Fibroblast of skin of right quadriceps (primary cell): Measurements from ENCODE around the gene ABHD2.
"Not testable (repeated sequence)": the region's sequence is repeated elsewhere in the genome, so short reads cannot be mapped to it uniquely, and the experiment has no call there.

Experiments
- DNase-seq: peaks from one replicate; pipeline ENCODE4 v3.0.0-alpha.2; 2013

ABHD2 gene

DNA sequence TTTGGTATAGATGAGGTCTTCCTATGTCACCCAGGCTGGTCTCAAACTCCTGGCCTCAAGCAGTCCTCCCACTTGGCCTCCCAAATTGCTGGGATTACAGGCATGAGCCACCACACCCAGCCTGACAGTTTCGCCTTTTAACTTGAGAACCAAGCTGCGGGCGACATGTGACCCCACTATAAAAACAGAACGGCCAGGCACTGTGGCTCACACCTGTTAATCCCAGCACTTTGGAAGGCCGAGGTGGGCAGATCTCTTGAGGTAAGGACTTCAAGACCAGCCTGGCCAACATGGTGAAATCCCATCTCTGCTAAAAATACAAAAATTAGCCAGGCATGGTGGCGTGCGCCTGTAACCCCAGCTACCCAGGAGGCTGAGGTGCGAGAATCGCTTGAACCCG lies 52.9 kb downstream of the ABHD2 start:
- DNase-seq = not testable (repeated sequence)

GRCh38 chr15:89141885-89142284 lies 53.6 kb downstream of the ABHD2 start:
- no peak for DNase-seq

DNA sequence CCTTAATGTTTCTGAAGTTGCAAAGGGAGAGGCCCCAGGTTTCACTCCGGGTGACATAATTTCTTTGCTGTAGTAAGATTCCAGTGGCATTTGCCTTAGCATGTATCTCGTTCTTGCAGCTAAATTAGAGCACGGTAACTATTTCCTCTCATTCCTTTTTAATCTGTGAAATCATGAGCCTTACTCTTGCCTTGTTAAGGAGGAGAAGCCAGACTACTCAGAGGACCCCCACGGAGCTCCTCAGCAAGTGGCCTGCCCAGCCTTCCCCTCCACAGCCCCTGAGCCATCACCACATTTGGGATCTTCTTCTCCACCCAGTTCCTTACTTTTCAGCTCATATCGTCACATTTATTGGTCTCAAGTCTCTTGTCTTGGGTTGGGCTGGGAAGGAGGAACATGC lies 54.2 kb downstream of the ABHD2 start:
- DNase-seq = peak; percentile 8

DNA sequence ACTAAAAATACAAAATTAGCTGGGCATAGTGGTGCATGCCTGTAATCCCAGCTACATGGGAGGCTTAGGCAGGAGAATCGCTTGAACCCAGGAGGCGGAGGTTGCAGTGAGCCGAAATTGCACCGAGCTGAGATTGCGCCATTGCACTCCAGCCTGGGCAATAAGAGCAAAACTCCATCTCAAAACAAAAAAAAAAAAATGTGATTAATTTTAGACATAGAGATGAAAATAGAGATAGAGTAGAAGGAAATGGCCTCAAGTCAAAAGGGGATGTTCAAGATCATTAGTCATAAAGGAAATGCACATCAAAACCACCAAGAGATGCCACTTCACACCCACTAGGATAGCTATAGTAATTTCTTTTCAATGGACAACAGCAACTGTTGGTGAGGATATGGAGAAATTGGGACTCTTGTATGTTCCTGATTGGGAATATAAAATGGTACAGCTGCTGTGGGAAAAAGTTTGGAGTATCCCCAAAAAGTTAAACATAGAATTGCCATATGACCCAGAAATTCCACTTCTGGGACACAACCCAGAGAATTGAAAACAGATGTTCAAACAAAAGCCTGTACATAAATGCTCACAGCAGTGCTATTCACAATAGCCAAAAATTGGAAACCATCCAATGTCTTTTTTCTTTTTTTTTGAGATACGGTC lies 55.4 kb downstream of the ABHD2 start:
- DNase-seq = peak; percentile 93

DNA sequence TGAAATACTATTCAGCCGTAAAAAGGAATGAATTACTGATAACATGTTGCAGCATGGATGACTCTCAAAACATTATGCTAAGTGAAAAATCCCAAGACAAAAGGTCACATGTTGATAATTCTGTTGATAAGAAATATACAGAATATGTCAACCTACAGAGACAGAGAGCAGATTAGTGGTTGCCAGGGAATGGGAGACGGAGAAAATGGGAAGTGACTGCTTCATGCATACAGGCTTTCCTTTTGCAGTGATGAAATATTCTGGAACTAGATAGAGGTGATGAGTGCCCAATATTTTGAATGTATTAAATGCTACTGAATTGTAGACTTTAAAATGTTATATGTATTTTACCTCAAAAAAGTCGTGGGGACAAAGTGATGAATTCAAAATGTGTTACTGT lies 56.2 kb downstream of the ABHD2 start:
- no peak for DNase-seq

DNA sequence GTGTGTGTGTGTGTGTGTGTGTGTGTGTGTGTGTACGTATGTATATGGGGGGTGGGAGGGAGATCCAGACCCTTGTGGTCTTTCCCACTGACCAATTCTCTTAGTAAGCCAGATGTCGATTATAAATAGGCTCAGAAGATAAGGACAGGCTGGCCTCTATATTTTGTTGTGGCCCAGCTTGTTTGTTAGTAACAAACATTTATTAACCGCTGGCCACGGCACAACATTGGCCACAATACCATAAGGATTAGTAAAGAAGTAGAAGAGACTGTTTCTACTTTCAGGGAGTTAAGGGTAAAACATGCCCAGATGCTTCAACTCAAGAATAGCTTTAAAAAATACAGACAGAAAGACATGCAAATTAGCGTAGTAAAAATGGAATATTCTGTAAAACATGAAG lies 58.1 kb downstream of the ABHD2 start:
- no peak for DNase-seq

DNA sequence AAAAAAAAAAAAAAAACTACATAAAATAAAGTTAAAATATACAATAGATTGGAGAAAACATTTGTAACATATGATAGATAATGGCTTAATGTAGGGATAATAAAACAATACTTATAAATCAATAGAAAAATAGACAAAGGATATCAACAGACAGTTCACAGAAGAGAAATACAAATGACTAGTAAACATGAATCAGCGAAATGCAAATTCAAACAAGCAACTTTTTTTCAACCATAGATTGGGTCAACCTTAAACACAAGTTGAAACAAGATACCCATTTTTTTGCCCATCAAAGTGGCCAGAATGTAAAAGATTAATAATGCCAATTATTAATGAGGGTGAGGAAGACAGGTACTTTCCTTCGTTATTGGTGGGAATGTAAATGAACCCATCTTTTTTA lies 59.9 kb downstream of the ABHD2 start:
- DNase-seq = no peak

- no peak for DNase-seq
Measured at GRCh38 chr15:89149501-89150101, 61.3 kb downstream of the ABHD2 start.

GRCh38 chr15:89150287-89150686 lies 62.0 kb downstream of the ABHD2 start:
- DNase-seq = no peak

DNA sequence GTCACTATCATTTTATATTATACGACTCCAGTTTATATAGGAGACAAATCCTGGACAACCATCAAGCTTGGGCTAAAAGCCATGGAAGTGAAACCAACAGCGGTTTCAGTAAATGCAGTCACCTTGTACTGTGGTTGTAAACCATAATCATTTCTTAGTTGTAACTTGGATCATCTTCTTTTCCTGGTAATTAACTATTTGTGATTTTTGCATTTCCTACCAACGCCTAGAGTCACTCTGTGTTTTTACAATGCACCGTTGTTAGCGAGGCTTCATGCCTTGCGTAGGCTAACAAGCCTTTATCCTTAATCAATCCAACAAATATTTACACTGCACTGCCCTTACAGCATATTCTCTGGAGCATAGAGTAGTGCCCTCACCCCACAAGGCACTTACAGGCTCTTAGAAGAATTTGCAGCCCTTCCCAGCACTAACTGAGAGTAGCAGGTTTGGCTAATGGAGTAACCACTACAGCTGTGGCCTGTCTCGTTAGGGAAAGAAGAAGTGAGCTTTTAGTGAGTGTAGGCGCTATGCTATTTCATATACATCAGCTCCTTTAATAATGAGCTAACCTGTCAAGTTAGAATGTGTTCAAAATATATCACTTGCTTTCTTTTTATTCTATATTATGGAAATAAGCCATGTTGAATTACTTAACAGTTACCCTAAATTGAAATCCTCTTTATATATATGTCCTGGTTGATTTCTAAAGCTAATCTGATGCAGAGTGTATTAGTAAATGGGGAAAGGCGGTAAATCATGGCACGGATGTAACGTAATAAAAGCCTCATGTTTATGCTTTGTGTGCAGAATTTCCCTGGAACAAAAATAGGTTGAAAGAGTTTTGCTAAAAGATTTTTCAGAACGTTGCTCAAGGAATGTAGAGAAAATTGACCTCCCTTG lies 62.8 kb downstream of the ABHD2 start:
- DNase-seq = peak; percentile 45

DNA sequence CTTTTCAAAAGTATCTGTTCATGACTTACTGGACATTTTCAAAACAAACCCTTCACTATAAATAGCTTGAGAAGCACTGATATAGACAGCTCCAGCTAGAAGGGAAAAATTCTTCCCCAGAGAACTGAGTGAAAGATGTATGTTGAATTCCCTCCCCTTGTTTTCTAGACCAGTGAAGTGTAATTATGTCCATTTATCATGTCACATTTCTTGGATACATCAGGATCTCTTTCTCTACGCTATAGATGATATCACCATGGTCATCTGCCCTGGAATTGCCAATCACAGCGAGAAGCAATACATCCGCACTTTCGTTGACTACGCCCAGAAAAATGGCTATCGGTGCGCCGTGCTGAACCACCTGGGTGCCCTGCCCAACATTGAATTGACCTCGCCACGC lies 66.9 kb downstream of the ABHD2 start:
- no peak for DNase-seq

- DNase-seq = no peak
Measured at GRCh38 chr15:89155656-89156055, 67.4 kb downstream of the ABHD2 start.

- DNase-seq = no peak
Measured at GRCh38 chr15:89157061-89157460, 68.8 kb downstream of the ABHD2 start.

- DNase-seq = no peak
Measured at GRCh38 chr15:89157918-89158564, 69.8 kb downstream of the ABHD2 start.

DNA sequence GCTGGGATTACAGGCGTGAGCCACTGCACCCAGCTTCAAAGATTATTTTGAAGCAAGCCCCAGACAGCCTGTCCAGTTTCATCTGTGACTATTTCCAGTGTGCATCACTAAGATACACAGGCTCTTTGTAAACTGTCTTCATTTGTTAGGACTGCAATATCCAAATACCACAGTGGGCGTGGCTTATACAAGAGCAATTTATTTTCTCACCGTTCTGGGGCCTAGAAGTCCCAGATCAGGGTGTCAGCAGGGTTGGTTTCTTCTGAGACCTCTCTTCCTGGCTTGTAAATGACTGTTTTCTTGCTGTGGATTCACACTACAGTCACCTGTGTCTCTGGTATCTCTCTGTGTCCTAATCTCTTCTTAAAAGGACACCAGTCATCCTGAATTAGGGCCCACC lies 73.4 kb downstream of the ABHD2 start:
- no peak for DNase-seq

GRCh38 chr15:89163271-89164055 lies 75.2 kb downstream of the ABHD2 start:
- DNase-seq = no peak

GRCh38 chr15:89164712-89165211 lies 76.5 kb downstream of the ABHD2 start:
- DNase-seq = no peak

DNA sequence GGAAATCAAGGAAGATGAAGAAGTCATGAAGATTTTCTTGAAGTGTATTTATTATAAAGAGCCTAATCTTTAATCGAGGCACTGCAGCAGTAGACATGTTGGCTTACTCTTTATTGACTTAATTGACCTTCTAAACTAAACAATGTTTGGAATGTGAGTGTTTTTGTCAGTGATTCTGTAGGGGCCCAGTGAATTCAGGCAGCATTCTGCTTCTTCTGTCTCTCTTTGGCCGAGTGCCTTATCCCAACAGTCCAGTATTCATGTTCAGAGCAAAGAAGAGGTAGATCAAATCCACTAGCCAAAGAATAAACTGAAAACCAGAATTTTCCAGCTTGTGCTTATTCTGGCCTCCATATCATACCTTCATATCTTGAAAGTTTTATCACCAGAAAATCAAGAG lies 77.4 kb downstream of the ABHD2 start:
- peak; percentile 21 for DNase-seq

DNA sequence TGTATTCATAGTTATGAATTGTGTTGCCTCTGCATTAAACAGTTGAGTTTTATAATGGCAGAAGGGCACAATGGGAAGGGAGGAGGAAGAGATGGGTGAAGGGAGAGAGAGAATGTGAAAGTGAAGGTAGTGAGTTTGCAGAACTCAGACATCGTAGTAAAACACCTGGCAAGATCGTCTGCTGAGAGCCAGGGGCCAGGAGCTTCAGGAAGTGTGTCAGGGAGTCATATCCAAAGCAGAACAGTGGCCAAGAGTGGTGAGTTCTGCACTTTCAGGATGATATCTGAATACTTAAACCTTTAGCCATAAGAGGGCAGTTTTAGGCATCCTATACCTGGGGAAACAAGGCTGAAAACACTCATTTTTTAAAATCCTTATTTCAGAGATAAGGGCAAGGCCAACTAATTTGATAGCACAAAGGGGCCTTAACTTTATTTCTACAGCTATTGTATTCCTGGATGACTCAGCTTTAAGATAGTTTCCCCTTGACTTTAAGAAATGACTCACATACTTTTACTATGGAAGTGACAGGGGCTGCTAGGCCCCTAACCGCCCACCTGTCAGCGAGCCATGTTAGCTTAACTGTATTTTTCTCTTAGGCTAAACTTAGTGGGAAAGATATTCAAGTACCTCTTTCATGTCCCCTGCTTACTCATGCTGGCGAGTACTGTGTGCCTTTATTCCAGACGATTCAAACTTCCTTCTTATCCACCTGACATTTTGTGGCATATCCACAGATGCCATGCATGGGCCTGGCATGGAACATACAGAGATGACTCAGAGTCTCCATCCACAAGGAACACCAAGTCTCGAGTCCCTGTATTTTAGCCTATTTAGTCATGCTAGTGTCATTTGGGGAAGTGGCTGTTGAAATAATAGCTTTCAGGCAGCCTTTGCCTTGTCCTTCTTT lies 79.3 kb downstream of the ABHD2 start:
- peak; percentile 51 for DNase-seq

DNA sequence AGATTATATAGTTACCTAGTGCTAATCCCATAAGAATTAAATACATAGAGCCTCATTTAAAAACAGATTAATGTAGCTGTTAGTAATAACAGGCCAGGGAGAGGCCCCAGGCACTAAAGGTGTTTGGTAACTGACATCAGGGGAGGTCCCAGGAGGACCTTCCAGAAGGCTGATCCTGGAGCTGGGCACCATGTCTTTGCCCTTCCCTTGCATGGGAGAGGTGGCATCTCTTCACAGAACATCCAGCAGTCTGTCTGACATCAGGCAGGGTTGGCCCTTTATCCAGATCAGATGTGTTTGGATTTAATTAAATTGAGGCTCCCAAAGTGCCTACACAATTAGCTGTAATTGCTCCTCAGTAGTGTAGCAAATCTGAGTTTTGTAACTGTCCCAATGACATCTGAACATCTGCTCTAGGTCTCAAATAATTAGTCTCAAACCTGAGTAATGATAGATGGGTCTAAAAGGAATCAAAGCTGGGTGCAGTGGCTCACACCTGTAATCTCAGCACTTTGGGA lies 80.1 kb downstream of the ABHD2 start:
- no peak for DNase-seq

DNA sequence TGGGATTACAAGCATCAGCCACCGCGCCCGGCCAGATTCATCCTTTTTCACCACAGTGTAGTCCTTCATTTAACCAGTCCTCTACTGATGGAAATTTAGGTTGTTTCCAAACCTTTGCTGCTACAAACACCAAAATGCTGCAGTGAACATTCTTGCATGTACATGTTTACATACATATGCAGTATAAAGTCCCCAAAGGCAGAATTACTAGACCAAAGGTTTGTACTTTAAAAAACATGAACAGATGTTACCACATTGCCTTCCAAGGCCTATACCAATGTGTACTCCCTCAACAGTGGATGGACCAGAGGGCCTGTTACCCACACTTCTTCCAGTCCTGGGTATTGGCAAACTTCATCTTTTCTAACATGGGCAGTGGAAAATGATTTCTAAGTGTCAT lies 82.1 kb downstream of the ABHD2 start:
- no peak for DNase-seq
